GM03348 (cell line): ENCODE results near the gene METTL14.

Source experiments
- DNase-seq: peaks from one replicate; pipeline ENCODE4 v3.0.0; 2012; ENCODE audit warnings: low spot score

The METTL14 gene

GRCh38 chr4:118759481-118759880 is 74.3 kb downstream of the METTL14 start:
- no peak for DNase-seq

GRCh38 chr4:118760092-118760491 is 74.9 kb downstream of the METTL14 start:
- no peak for DNase-seq

GRCh38 chr4:118760493-118760892 is 75.3 kb downstream of the METTL14 start:
- DNase-seq: no peak

GRCh38 chr4:118761397-118762016 is 76.3 kb downstream of the METTL14 start:
- DNase-seq: no peak

GRCh38 chr4:118762155-118762554 is 77.0 kb downstream of the METTL14 start:
- no peak for DNase-seq

- no peak for DNase-seq
Observed at GRCh38 chr4:118762730-118763477, 77.7 kb downstream of the METTL14 start.
